Stimulated activated CD4-positive, alpha-beta T cell treated with anti-CD3 and anti-CD28 coated beads, Interleukin-1b, Interleukin-23, amount 100 ng/mL, for 48 hours (primary cell): ENCODE data around the gene TRIM49B.
"Not testable (repeated sequence)": the region's sequence is repeated elsewhere in the genome, so short reads cannot be mapped to it uniquely, and the experiment has no call there.

ENCODE experiments used
- DNase-seq: peaks from one replicate; pipeline ENCODE4 v3.0.0-alpha.2; 2020

The TRIM49B gene

GRCh38 chr11:49028523-49028922 lies at the start of gene TRIM49B:
TRIM49B (plus strand) TSS chr11:49028823; CDS start chr11:49031600, 2,777 bp downstream.
- not testable (repeated sequence) for DNase-seq

DNA sequence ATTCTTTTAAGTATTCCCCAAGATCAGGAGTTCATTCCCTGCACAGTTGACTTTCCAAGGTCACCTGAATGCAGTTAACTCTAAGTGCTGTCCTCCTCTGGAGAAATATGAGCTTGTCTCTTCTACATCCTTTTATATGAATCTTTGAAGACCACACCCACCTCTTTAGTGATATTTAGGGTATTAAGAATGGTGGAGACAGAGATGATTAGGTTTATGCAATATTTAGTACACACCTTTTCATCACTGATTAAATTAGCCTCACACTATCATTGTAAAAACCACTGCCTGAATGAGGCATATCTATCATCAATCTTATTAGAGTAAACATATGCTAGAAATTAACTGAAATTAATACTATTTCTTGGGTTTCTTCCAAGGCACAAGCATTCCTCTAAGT lies 44.8 kb upstream of the TRIM49B start, which contains the start of gene TRIM51G:
TRIM51G (minus strand) TSS at position 101 of the 400 bp plus-strand sequence. CDS start 2,190 bp downstream, outside the sequence.
- not testable (repeated sequence) for DNase-seq

DNA sequence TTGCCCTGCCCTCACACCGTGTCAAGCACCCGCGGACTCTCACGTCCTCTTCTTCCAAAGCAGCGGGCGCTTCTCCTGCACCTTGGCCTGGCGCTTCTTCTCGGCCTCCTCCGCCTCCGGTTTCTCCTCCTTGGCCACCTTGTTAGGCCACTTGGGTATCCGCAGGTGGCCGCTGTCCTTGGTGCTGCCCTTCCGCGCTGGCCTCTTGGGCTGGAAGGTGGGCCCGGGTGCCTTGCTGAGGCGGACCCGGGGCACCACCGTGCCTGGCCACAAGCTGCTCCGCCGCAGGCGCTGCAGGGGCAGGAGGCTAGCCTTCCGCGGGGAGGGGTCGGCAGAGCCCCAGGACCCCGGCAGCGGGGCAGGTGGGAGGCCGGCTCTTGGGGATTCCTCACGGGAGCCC lies 19.6 kb downstream of the TRIM49B start:
- DNase-seq, result not testable (repeated sequence)

- not testable (repeated sequence) for DNase-seq
Observed at GRCh38 chr11:49049821-49050220, 21.2 kb downstream of the TRIM49B start.

DNA sequence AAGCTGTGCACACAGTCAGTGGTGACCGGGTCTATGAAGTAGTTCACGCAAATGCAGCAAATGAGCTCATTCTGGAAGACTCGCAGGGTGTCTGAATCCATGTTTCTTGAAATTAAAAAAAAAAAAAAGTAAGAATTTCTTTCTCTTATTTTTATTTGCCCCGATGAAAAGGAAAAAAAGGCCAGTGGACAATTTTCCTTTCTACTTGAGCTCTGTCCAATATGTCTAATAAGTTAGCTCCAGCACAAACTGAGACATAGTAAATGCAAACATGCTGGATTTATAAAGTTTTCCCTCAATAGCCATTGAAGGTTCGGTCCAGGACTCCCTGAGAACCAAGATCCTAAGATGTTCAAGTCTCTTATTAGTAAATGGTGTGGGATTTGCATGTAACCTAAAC lies 30.4 kb downstream of the TRIM49B start, which contains the start of gene TRIM64C:
TRIM64C (minus strand) TSS at position 101 of the 400 bp plus-strand sequence; CDS start at position 101, 0 bp downstream.
- not testable (repeated sequence) for DNase-seq

GRCh38 chr11:49069897-49070296 lies 41.3 kb downstream of the TRIM49B start:
- not testable (repeated sequence) for DNase-seq
